ENCODE results near the gene MSX2.

Gene MSX2

DNA sequence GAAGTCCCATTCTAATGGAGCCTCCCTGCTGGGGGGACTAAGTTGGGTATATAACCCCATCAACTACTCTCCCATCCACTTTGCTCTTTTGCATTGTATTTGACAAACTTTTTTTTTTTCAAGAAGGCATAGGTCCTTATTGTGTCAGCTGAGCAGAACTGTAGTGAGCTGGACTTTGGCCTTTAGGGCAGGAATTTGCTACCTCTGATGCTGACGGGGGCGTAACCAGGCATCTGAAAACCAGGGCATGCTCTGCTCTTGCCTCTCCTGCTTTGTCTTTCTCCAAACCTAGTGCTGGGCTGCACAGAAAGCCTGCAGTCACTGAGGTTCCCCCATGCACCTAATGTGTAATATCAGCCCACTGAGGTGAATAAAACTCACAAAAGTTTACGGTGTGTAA is 49.0 kb downstream of the MSX2 start:
- no peak for DNase-seq

DNA sequence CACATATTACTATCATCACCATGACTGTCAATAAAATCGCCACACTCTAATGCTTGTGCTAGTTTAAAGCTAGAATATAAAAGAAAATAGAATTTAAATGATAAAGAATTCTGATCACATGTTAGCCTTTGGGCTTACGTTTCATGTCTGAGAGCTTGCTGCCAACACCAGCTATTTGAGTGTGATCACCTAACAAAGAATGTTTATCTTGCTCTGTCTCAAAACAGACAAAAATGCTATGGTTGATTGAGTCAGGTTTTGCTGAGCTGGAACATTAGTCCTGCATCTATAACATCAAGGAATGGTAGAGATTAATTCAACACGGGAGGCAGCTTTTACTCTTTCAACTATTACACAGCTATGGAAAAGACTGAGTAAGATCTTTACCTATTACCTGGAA is 50.7 kb downstream of the MSX2 start:
- DNase-seq = no peak

DNA sequence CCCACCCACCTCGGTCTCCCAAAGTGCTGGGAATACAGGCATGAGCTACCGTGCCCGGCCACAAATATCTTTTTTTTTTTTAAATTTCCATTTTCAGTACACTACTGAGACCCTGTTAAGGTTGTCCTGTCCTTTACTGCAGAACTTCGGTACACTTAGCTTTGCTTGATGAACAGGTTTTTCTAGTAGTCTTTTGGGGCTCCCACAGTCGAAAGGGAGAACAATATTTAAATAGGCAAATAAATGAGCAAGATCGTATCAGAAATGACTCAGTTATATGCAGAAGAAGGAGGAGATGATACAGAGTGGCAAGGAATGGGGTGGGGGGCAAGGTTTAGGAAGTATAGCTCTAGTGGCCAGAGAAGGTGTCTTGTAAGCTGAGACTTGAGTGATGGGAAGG is 52.7 kb downstream of the MSX2 start:
- no peak for DNase-seq

DNA sequence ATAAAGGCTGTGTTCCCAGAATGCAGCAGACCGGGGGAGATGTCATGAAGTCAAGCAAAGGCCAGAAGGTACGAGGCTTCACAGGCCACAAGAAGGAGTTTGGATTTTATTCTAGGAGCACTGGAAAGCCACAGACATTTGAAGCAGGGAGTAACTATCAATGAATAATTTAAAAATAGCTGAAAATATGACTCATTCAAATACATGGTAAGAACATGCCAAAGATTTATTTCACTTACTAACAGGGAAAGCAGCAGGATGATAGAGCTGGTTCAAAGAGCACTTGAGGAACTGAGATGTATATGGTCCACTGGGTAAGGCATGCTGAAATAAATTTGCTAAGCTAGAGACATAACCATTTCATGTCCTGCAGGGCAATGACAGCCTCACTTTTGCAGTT is 53.2 kb downstream of the MSX2 start:
- DNase-seq = no peak
